Subcutaneous adipose tissue (tissue), 4 donors: ENCODE measurements around the gene FAM53B. TPM values are rescaled to one million over a fixed set of nuclear protein-coding genes. Genes with fewer than 3 reads are reported as not detected.

Experiments
- total RNA-seq, 4 donors: library from RNA; depleted of rRNA; stranded (reverse); fragments of >200 nt; gene quantifications; one replicate each; pipeline ENCODE4 v1.1.0, GENCODE V29; 2016
- TF ChIP-seq, protein P1 (sequence below): fragments of 450-650 bp; IDR thresholded peaks from one replicate; pipeline ENCODE4 v1.5.1; 2016; ENCODE audit warnings: low read depth, mild to moderate bottlenecking, control low read depth, antibody characterized with exemption, moderate library complexity

FAM53B gene
- total RNA-seq, 4 donors from 2014 or later, result 13.5 to 39.2 (median 29.5) TPM

DNA sequence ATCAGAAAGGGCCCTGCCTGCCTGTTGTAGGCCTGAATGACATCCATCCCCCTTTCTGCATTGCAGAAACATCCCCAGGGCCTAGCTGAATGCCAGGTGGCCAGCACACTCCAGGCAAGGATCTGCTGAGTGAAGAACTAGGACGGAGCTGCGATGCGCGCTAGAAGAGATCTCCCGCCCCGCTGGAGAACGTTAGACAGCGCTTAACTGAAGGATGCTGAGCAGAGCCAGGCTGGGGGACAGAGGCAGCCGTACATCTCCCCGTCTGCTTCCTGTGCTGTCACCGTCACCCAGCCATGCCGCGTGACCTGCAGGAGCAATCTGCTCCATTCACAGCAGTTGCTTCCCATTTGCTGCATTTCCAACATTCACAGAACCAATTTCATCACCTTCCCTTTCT is 73.3 kb downstream of the FAM53B start:
- TF ChIP-seq, protein P1, sequence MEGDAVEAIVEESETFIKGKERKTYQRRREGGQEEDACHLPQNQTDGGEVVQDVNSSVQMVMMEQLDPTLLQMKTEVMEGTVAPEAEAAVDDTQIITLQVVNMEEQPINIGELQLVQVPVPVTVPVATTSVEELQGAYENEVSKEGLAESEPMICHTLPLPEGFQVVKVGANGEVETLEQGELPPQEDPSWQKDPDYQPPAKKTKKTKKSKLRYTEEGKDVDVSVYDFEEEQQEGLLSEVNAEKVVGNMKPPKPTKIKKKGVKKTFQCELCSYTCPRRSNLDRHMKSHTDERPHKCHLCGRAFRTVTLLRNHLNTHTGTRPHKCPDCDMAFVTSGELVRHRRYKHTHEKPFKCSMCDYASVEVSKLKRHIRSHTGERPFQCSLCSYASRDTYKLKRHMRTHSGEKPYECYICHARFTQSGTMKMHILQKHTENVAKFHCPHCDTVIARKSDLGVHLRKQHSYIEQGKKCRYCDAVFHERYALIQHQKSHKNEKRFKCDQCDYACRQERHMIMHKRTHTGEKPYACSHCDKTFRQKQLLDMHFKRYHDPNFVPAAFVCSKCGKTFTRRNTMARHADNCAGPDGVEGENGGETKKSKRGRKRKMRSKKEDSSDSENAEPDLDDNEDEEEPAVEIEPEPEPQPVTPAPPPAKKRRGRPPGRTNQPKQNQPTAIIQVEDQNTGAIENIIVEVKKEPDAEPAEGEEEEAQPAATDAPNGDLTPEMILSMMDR, result no peak

DNA sequence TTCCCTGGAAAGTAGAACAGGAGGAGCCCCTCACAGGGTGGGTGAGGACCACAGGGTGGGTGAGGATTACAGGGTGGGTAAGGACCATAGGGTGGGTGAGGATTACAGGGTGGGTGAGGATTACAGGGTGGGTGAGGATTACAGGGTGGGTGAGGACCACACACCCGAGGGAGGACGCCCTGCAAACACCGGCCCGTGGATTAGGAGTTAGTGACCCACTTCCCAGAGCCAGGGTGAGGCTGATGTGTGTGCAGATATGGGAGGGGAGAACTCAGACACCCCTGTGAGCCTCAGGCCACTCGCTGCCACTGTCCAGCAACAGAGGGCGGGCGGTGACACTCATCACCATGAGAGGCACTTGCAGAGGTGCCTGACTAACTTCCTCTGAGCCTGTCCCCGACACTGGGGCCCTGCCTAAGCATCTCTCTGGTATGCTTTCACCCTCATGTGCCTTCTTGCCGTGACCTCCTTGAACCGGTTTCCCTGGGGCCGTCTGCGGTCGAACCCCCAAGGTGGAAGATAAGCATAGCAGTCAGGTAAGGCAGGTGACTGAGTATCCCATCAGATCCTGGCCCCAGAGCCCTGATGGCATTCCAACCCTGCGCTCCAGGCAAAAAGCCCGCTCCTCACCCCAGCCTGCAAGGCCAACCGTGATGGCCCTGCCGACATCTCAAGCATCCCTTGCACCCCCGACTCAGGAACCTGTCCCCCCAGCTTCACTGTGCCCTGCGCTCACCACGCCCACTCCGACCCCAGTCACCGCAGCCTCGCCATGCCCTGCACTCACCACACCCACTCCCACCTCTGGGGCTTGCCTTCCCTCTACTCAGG is 74.1 kb downstream of the FAM53B start:
- TF ChIP-seq, protein P1, result no peak

DNA sequence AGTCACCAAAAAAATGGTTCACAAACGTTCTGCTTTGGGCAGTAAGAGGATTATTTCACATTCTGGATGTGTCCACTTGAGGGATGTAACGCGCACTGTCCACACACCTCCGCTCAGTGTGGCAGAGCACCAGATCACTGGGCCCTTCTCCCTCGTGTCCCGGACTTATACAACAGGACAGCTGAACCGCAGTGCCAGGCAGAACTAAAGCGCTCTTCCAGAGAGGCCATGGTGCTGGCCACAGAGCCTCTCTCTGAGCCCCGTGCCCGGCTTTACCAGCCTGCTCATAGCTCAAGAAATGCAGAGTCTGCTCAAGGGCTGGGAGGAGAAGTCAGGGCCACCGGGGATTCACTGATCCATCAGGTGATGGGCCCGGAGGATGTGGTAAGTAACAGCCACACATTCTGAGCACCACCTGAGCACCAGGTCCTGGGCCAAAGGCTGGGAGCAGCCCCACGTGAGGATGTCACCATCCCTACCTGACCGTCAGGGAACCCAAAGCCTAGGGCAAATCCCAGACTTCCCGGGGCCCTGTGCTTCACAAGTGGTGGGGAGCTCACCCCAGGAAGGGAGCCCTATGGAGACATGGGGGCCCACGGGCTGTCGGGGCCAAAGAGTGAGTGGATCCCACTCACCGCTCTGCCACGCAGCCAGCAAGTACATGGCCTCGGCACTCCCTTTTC is 74.9 kb downstream of the FAM53B start:
- TF ChIP-seq, protein P1, result no peak

DNA sequence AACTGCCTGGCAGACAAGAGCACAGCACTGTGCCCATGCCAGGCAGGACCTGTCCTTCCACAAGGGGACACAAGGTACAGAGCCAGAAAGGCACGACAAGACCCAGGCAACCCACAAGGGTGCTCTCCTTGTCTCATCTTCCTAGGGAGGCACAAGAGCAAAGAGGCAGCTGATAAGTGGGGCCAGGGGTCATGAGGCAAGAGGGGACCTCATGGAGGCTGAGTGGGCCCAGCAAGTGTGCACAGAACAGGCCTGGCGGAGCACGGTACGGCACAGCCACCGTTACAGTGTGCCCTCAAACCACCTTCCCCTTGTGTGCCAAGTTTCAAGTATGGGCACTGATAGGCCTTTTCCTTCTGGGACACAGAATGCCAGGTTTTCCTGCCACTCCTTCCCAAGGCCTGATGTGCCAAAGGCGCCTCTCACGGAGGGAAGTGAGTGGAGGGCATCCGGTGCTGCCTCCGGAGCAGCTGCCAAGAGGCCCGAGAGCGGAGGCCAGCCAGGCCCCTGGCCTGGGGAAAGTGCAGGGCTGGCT is 75.6 kb downstream of the FAM53B start:
- TF ChIP-seq, protein P1, result no peak

DNA sequence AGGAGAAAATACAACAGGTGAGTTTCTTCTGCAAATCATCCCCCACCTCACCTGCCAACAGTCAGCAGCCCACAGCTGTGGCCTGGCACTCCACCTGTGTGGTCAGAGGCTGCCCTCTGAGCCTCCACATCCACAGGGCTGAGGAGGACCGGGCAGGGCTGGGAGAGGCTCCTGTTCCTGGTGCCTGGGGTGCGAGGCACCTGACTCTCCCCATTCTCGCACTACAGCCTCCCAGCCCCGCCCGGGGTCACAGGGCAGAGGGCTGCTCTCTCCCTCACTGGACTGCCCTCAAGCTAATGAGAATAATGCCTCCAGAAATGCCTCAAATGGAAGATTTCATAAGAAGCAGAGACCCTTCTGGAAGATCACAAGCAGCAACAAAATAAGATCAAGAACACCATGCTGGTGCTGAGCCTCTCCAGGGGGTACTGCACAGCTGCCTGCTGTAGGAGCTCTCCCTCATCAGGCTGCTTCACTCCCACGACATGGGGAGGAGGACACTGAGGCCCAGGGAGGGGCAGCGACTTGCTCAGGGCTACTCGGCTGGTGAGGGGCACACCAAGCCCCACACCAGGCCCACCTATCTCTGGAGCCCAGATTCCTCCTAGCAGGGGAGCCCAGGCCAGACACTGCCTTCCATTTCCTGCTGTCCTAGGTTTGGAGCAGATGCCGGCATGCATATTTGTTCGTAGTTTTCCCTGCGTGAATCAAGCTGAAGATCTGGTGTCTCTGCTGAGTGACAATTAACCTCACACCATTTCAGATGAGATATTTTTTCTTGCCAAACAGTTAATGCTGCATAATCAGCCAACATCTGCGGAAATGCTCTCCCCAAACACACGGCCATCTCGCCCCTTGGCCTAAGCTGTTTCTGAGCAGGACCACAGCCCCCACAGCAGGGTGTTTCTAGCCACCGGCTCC is 76.5 kb downstream of the FAM53B start:
- TF ChIP-seq, protein P1, result no peak

DNA sequence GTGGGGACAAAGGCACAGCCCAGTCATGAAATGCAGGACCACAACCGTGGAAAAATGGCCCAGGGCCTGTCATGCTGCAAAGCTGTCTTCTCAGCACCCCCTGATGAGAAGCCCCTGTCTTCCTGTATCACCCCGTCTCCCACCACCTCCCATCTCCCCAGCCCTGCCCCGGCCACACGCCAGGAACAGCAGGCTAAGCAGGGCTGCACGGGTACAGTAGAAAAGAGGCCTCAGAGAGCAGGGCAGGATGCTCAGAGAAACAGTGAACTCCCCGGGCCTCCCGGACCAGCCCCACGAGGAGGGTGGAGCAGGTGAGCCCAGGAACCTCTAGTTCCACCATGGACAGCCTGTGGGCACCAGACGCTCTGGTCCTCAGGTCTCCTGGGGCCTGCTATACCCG is 77.7 kb downstream of the FAM53B start:
- TF ChIP-seq, protein P1, result no peak
